Astrocyte of the spinal cord (primary cell): ENCODE data around the gene TRIP6.

Experiments
- DNase-seq: peaks from one replicate; pipeline ENCODE4 v3.0.0; 2011; ENCODE audit warnings: low read depth, low spot score
- H3K4me3 ChIP-seq: 2 replicates; pipeline ENCODE4 v1.5.1; 2011; ENCODE audit warnings: low read depth, mild to moderate bottlenecking, low read length, moderate library complexity
- in situ Hi-C: cut with HindIII; loops from 2 replicates; pipeline ENCODE4 v1.10.0; 2017; ENCODE audit warnings: low sequenced_read_pairs
- TF ChIP-seq, protein P1 (sequence below): IDR thresholded peaks from 2 replicates; pipeline ENCODE4 v1.5.1; 2012; ENCODE audit warnings: low read depth, mild to moderate bottlenecking, low read length, inconsistent platforms

The TRIP6 gene

DNA sequence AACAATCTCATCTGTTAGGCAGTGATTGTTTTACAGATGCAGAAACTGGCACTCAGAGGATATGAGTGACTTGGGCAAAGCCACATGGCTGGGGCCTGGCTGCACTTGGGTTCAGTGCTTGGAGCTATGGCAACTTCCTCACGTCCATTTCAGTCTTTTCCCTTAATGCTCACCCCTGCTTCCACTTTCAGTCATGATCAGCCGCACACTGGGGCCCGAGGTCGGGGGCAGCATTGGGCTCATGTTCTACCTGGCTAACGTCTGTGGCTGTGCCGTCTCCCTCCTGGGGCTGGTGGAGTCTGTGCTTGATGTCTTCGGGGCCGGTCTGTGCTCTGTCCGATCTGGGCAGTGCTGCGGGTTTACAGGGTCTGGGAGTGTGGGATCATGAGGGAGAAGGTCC is 11.7 kb upstream of the TRIP6 start:
- no peak for DNase-seq
- H3K4me3 ChIP-seq, result no peak overlapping the region
- in situ Hi-C loops, result no loop called here
- TF ChIP-seq, protein P1, sequence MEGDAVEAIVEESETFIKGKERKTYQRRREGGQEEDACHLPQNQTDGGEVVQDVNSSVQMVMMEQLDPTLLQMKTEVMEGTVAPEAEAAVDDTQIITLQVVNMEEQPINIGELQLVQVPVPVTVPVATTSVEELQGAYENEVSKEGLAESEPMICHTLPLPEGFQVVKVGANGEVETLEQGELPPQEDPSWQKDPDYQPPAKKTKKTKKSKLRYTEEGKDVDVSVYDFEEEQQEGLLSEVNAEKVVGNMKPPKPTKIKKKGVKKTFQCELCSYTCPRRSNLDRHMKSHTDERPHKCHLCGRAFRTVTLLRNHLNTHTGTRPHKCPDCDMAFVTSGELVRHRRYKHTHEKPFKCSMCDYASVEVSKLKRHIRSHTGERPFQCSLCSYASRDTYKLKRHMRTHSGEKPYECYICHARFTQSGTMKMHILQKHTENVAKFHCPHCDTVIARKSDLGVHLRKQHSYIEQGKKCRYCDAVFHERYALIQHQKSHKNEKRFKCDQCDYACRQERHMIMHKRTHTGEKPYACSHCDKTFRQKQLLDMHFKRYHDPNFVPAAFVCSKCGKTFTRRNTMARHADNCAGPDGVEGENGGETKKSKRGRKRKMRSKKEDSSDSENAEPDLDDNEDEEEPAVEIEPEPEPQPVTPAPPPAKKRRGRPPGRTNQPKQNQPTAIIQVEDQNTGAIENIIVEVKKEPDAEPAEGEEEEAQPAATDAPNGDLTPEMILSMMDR, result no peak

DNA sequence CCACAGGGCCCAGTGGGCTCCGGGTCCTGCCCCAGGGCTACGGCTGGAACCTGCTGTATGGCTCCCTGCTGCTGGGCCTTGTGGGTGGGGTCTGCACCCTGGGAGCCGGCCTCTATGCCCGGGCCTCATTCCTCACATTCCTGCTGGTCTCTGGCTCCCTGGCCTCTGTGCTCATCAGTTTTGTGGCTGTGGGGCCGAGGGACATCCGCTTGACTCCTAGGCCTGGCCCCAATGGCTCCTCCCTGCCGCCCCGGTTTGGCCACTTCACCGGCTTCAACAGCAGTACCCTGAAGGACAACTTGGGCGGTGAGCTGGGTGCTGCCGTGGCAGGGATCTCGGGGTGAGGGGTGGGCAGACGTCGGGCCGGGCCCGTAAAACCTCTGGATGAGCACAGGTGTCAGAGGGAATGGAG is 10.3 kb upstream of the TRIP6 start:
- in situ Hi-C loops, result no loop called here
- no peak for DNase-seq
- TF ChIP-seq, protein P1, result no peak
- no peak overlapping the region for H3K4me3 ChIP-seq

GRCh38 chr7:100859856-100860255 is 7.3 kb upstream of the TRIP6 start:
- no peak for DNase-seq
- TF ChIP-seq, protein P1, result no peak
- no peak overlapping the region for H3K4me3 ChIP-seq
- in situ Hi-C loops, result no loop called here

GRCh38 chr7:100860702-100861615 is 6.2 kb upstream of the TRIP6 start:
- H3K4me3 ChIP-seq, result no peak overlapping the region
- in situ Hi-C loops, result no loop called here
- TF ChIP-seq, protein P1, result no peak
- DNase-seq, result no peak

GRCh38 chr7:100861616-100861985 is 5.6 kb upstream of the TRIP6 start:
- H3K4me3 ChIP-seq, result no peak overlapping the region
- in situ Hi-C loops, result no loop called here
- TF ChIP-seq, protein P1, result no peak
- no peak for DNase-seq

- TF ChIP-seq, protein P1, result no peak
- DNase-seq, result peak; percentile 58
- in situ Hi-C loops, result no loop called here
These were observed 3.7 kb upstream of the TRIP6 start for GRCh38 chr7:100863406-100863950.

More at GRCh38 chr7:100863406-100863950, 3.7 kb upstream of the TRIP6 start:
- H3K4me3 ChIP-seq, result no peak overlapping the region
